RPMI8226 (cell line): ENCODE measurements around the gene SLC22A13.
A peak's percentile ranks its signal among the peaks of the same experiment; 100 is the strongest.
"Not testable (repeated sequence)": the region's sequence is repeated elsewhere in the genome, so short reads cannot be mapped to it uniquely, and the experiment has no call there.

ENCODE experiments used
- DNase-seq: peaks from one replicate; pipeline ENCODE4 v3.0.0-alpha.2; 2015

The SLC22A13 gene

DNA sequence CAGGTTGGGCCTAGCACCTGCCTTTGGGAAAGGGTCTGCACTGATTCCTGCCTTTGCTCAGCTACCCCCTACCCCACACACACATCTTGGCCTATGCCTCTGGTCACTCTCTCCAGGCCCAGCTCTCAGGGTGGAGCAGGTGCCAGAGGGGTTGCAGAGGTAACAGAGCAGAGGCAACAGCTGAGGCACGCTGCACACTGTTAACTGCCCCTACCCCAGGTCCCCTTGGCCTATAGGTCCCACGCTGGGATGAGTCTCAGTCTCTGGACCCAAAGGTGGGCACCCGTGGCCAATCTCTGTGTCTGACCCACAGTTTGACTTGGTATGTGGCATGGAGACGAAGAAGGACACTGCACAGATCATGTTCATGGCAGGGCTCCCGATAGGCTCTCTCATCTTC, 41.3 kb downstream of the SLC22A13 start:
- no peak for DNase-seq

DNA sequence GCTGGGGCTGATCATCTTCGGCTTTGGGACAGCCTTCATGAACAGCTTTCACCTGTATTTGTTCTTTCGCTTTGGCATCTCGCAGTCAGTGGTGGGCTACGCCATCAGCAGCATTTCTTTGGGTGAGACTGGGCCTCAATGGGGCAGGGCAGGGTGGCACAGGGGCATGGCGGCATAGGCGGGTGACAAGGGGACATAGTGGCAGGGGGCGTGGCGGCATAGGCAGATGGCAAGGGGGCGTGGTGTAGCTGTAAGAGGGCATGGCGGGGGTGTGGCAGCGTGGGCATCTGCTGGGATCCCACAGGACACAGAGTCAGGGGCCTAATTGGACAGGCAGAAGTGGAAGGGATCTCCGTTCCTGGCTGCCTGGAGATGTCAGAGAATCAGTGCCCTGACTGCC, 42.0 kb downstream of the SLC22A13 start:
- DNase-seq = no peak

DNA sequence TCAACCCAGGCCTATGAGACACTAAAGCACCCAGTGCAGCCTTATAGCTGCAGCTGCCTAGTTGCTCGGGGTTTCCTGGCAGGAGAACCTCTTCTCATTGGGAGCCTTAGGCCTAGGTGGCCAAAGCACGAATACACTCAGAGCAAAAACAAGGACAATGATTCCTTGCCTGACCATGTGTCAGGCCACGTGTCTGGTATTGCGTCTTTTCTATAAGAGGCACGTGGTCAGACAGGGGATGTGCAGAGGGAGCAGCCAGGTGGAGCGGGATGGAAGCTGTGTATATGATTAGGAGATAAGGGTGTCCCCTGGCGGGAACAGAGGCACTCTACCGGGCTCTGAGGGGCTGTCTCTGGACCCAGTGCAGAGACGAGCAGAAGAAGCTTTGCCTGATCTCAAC, 42.8 kb downstream of the SLC22A13 start:
- no peak for DNase-seq

DNA sequence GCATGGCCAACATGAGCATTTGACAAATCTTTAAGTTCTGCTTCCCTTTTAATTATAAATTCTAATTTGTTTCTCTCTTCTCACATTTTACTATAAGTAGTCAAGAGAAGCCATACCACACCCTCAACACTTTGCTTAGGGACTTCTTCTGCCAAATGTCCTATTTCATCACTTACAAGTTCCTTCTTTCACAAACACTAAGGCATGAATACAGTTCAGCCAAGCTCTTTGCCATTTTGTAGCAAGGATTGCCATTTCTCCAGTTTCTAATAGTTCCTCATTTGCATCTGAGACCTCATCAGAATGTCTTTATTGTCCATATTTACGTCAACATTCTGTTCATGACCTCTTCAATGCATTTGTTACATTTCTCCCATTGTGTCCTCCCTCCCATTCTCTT, 45.9 kb downstream of the SLC22A13 start:
- no peak for DNase-seq

DNA sequence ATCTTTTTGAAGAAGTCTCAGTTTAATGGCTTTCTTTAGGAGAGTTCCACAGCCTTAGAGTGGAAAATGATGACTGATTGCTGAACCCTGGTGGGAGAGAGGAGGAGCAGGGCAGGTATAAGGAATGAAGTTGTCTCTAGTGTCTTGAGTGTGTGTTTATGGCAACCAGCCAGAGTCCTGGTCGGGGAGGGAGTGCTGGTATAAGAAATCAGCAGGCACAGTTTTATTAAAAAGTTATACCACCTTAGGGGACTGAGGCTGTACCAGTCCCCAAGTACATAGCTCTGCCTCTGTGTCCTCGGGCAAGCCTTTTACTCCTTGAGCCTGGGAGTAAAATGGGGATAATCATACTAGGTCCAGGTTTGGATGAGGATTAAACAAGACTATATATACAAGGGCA, 46.3 kb downstream of the SLC22A13 start:
- DNase-seq = no peak

DNA sequence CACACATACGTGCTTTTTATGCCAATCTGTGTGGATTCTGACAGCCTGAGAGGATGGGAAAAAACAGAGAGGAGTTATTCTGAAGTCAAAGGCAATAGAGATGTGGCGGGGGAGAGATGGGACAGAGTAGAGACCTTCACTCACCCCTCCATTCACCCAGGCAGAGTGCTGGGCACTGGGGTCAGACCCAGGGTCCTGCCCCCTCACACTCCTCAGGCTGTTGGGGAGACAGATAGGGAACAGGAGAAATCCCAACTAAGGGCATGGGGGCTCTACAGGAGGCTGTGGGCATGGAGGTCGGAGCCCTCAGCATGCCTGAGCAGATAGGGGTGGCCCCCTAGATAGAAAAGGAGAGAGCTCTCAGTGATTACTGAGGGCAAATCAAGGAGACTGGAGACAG, 46.7 kb downstream of the SLC22A13 start:
- no peak for DNase-seq

DNA sequence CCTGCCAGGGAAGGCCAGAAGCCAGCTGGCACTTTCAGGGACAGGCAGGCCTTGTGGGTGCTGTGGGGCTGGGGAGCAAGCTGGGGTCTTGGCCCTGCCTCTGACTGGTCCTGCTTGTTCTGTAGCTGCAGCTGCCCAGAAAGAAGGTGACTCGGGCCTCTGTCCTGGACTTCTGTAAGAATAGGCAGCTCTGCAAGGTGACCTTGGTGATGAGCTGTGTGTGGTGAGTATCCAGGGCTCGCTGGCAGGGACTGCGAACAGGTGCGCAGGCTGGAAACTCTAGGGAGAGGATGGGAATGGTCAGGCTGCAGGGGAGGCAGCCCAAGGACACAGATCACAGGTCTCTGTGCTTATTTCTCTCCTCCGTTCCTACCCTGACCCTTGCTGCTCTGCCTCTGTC, 47.7 kb downstream of the SLC22A13 start:
- no peak for DNase-seq

DNA sequence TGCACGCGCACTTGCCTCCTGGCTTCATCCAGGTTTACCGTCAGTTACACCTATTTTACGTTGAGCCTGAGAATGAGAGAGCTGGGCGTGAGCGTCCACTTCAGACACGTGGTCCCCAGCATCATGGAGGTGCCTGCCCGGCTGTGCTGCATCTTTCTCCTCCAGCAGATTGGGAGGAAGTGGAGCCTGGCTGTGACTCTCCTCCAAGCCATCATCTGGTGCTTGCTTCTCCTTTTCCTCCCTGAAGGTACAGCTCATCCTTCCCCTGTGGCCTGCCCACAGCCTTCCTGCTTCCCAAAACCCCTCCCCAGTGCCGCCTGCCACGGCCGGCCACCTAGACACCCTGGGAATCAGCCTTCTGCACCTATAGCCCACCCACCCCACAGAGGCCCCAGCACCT, 48.1 kb downstream of the SLC22A13 start:
- DNase-seq = no peak

DNA sequence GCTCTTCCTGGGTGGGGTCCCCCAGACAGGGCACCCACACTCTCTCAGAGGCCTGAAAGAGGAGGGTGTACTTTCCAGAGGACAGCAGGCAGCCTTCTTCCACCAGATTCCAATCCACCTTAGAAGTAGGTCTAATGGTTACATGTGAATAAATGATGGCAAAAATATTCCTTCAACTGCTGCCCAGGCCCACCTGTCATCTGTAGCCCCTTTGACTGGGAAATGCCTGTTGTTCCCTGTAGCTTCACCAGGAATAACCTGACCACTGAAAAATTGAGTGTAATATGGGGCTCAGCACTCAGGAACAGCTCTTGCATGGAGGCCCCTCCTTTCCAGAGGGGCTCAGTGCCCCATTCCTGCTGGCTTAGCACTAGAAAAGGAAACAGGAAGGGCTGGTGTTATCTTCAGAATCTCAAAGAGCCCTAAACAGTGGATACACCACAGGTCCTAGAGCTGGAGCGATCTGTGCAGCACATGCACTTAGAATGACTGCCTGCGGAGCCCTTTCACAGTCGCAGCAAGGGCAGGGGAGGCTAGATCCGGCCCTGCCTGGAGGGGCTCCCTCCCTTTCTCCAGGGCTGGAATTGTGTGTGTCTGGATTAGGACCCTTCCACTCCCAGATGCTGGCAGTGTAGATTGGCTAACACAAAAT, 48.6 kb downstream of the SLC22A13 start:
- no peak for DNase-seq

DNA sequence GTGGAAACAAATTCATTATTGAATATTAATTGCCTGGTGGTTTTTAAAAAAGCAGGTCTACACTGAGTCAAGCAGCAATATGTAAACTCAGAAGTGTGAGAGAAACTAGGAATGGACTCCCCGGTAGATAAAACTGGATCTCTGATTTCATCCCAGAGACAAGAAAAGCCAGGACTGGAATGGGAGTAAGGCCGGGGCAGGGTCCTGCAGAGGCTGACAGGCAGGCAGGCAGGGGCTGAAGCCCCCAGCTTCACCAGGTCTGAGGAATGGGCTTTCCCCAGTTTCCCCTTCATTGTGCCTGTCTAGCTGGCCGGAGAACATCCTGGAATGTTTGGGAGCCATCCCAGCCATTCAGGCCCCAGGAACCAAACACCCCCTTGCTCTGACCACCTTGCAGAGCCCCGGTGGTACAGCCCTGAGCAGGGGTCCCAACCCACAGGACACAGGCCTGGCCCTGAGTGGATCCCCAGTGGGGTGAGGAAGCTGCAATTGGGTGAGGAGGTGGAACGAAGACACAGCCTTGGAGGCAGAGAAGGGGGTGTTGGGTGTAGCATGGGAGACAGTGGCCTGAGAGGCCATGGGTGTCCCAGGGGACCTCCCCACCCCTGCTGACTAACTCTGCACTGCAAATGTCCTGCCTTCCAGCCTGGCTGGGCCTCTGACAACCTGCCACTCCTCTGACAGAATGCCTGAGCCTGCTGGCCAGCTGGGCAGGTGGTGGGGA, 49.3 kb downstream of the SLC22A13 start:
- DNase-seq = no peak

DNA sequence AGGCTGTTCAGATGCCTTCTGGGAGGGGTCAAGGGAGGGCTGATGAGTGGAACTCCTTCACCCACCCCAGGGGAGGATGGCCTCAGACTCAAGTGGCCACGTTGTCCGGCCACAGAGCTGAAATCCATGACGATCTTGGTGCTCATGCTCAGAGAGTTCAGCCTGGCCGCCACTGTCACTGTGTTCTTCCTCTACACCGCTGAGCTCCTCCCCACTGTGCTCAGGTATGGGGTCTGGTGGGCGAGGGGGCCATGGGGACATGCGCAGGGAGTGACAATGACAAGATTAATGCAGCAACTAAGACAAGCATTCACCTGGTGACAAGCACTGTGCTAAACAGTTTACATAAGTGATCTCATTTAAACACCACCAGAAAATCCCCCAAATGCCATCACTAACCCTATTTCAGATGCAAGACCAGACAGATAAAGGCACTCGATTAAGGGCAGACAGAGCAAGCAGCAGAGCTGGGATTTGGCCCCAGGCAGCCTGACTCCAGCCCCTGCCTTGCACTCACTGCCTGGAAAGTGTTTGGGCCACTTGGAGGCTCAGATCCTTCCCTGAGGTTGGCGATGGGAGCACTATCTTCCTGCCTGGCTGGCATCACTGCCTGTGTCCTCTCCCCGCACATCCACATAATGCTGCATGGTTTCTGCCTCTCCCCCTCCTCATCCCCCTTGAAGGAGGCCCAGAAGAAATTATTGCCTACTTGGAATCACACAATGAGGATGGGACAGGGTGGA, 50.0 kb downstream of the SLC22A13 start:
- no peak for DNase-seq

DNA sequence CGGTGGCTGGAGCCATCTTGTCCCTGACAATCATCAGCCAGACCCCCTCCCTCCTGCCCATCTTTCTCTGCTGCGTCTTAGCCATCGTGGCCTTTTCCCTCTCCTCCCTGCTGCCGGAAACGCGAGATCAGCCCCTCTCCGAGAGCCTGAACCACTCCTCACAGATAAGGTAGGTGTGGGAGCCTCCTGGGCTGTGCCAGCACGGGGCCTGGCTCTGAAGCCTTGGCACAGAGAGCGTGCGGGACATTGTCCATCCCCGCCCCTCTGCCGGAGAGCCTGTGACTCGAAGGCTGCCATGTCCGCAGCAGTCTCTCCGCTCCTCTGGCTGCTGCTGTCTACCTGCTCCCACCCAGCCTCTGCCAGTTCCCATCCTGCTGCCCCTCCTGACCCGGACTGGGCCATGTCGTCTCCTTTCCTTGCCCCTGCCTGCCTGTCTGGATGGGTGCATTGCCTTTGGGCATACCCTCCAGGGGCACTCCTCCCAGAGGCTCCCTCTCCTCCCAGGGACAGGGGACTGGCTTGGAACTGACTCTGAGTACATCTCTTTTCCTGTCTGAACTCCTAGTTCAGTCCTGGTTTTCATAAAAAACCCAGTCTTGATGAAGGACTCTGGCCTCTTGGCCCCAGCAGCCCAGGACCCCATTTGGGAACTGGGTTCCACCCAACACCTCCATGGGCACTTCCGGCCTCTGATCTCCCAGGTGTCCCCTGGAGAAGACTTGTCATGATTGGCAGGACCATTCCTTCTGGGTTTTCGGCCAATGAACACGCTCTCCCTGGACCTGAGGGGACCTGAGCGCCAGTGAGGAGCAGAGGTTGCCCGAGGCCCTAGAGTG, 51.0 kb downstream of the SLC22A13 start:
- no peak for DNase-seq

DNA sequence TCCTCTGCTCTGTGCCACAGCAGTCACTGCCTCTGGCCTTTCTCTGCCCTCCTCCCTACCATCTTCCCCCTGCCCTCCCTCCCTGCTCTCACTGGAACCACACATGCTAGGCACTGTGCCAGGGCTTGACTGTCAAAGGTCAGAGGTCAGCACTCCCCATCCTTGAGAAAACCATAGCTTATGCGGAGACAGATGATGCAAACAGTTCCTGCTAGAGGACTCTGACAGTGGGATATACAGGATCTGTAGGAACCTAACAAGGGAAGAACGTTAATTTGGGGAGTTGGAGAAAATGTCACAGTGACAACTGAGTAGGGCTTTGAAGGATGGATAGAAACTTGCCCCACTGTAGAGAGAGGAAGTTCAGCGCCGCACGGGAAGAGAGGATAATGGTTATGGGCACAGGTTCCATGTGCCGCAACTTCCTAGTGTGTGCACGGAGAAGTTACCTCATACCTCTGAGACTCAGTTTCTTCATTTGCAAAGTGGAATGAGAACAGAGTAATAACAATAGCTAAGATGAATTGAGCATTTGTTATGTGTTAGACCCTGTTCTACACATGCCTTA, 51.7 kb downstream of the SLC22A13 start:
- peak; percentile 21 for DNase-seq

DNA sequence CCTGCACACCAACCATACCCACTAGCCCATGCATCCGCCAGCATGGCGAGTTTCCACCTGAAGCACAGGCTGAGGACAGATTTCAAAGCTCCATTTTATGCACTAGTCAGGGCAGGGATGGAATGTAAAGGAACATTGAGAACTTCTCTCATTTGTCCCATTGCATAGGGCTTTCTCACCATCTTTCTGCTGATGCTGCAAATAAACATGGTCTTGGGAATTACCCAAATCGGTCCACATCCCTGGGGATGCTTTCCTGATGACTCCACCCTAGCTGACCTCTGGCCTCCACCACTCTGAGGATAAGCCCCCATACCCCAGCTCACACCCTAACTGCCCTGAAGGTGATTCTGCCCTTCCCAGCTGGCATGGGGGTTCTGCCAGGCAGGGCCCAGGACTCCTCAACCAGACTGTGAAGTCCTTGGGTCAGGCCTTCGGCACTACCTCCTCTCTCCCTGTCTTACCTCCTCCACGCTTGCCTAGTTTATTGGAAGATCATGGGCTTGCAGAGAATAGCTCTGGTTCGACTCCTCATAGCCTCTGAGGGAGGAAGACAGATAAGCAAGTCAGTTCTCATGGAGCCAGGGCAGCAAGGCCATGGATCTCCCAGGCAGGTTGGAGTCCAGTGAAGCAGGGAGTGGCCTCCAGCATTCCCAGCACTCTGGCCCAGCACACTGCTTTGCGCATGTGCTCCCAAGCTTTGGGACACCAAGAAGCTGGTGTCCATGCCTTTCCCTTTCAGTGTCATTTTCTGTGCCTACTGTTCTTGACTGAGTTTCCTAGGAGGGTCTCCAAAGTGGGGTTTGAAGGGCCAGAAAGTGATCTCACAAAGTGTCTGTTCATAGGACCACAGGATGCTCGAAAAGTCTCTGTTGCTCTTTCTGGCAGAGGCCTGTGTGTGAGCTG, 53.4 kb downstream of the SLC22A13 start:
- DNase-seq = no peak

DNA sequence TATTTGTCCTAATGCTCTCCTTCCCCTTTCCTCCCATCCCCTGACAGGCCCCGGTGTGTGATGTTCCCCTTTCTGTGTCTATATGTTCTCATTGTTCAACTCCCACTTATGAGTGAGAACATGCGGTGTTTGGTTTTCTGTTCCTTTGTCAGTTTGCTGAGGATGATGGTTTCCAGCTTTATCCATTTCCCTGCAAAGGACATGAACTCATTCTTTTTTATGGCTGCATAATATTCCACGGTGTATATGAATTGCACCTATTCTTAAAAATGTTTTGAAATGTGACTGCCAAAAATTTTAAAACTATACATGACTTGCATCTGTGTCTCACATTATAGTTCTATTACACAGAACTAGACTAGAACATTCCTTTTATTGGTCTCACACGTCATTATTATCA, 55.0 kb downstream of the SLC22A13 start:
- DNase-seq = not testable (repeated sequence)

DNA sequence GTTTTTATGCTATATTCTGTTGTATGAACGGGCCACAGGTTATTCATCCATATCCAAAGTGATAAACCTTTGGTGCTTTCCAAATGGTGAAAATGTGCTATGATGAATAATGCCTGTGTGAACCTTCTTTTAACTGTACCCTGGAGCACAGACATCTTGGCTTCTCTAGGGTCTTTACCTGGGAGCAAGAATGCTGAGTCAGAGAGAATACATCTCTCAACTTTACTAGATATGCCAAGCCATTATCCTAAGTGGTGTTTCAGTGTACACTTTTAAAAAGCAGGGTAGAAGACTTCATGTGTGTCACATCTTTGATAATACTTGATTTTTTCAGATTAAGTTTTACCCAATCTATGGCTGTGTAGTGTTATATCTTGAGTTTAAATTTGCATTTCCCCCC, 57.4 kb downstream of the SLC22A13 start:
- no peak for DNase-seq

DNA sequence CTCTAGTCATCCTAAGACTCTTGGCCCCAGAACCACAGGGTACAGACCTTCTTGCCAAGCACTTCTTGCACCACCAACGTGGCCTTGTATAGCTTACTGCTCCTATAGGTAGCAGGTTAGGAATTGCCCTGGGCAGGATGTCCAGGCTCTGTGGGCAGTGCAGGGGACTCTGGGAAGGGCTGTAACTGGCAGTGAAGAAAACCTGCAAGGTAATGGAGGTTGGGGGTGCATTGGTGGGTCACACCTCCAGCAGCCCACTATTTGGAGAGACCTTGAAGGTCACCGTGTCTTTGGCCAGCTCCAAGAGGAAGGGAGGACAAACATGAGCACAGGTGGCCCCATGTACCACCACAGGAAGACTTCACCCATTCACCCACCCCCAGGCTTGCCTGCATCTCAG, 59.6 kb downstream of the SLC22A13 start:
- no peak for DNase-seq

DNA sequence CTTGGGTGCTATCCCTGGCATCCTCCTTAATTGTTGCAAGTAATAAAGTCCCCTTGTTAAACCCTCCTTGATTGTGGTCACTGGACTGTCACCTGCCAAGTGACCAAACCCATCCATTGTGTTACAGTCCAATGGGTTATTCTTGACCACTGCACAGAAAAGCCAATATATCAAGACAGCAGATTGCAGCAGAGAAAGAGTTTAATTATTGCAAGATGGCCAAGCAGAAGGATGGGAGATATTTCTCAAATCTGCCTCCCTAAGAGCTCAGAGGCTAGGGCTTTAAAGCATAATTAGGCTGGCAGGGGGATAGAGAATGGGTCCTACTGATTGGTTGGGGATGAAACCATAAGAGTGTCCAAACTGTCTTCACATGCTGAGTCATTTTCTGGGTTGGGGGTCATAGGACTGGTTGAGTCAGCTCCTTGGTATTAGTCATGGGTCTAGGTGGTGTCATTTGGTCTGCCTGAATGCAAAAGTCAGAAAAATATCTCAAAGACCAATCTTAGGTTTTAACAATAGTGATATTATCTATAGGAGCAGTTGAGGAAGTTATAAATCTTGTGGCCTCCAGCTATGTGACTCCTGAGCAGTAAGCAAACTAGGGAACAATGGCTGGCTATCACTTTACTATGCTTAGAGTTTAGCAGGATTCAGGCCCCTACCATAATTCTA, 61.9 kb downstream of the SLC22A13 start:
- no peak for DNase-seq
